Adrenal gland (tissue), 5 donors: ENCODE measurements around the gene FAM200C.

Experiments used
- CTCF ChIP-seq, 6 experiments: fragments of 450-650 bp in 4 of 6; fragments of 200-600 bp in 2 of 6; sonication (generic) in 1 of 6; IDR thresholded peaks; 1 replicate in 5 of 6; 2 replicates in 1 of 6; pipeline versions ENCODE4 v1.5.1 to v1.8.0; 2016 to 2021; ENCODE audit warnings: antibody characterized with exemption in 6 of 6, mild to moderate bottlenecking in 2 of 6, moderate library complexity in 1 of 6
- POLR2A ChIP-seq, 2 donors: fragments of 450-650 bp; IDR thresholded peaks; one replicate each; pipeline ENCODE4 v1.6.1; 2017; ENCODE audit warnings: antibody characterized with exemption in 2 of 2, mild to moderate bottlenecking in 2 of 2, moderate library complexity in 1 of 2
- donor health status: DM: no; HTN: no; CAD: no.

GRCh38 chr5:160423099-160423498 is 23.2 kb upstream of the FAM200C start:
- TF ChIP-seq CTCF (IDR thresholded peaks at IDR 0.05), result no peak
- no peak for TF ChIP-seq POLR2A (IDR thresholded peaks at IDR 0.05)
